Measurements from ENCODE around the gene HDAC7.
"Not testable (repeated sequence)": the region's sequence is repeated elsewhere in the genome, so short reads cannot be mapped to it uniquely, and the experiment has no call there.

The HDAC7 gene

DNA sequence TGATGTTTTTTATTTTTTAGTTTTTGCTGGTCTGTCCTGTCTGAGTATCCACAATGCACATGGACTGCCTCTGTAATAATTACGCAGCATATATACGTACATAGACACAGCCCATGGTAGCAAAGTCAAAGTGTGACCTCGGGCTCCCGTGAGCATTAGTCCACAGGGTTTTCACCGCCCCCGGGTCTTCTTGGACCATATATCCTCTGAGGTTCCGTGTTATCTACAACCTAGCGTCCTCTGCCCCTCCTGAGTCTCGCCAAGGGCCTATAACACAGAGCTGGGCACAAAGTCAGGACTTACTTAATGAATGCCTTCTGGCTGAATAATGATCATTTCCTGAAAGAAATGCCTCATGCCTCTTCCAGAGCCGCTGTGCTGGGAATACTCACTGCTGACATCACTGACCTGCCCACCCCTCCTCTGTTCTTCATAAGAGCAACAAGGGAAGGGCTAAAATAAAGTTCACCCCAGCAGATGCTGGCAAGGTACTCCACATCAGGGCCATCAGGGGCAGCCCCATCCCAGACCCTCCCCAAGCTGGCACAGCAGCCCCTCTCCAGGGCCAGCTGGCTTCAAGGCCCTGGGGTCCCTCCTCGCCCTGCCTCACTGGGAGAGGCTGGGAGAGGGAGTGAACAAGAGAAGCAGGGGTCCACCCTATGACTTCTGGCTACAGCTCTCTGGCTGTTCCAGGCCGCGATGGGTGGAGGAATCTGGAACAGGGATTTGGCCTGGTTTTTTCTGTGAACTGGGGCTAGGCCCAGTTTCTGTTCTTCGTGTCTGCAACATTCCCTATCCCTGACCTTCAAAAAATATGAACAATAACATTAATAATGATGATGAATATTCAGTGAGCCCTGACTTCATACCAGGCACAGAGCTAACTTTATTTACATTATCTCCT is 7.9 kb downstream of the HDAC7 start:
- H3K27me3 ChIP-seq (ENCODE audit: insufficient read depth, low read length) = no peaks in the 10 kb centered on the region
- peak overlapping the region; percentile 98 for H3K27ac ChIP-seq (ENCODE audit: low read depth, low read length)
- H2AFZ ChIP-seq (ENCODE audit: low read length, unreplicated experiment) = peak overlapping the region; percentile 26
- H3K4me3 ChIP-seq (ENCODE audit: low read depth, low read length) = peak overlapping the region; percentile 49
- 0 out of 2 replicates have a peak, but pooled peaks cover 3% of the 10 kb centered on the region for H3K36me3 ChIP-seq (ENCODE audit: insufficient read depth, low read length)
- peaks cover 89% of the 10 kb centered on the region for H3K4me1 ChIP-seq (ENCODE audit: control insufficient read depth, insufficient read depth, low read length, unreplicated experiment)
- H3K79me2 ChIP-seq (ENCODE audit: control insufficient read depth, insufficient read depth, low read length, unreplicated experiment) = peaks cover 91% of the 10 kb centered on the region

DNA sequence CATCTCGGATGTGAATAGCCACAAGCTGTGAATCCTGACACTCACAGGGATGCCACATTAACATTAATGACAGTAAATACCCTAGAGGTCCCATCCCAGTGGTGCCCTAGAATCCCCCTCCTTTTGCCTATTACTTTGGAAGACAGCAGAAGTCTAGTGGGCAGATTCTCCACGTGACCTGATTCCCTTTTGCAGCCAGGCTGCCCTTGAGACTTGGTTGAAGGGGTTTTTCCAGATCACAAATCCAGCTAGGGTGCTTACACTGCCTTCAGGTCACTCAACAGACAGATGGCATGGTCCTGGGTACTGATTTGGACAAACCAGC is 8.7 kb downstream of the HDAC7 start:
- Histone ChIP-seq H3K27ac (ENCODE audit: low read depth, low read length) (peak overlapping the region; percentile 98), H3K4me1 (ENCODE audit: control insufficient read depth, insufficient read depth, low read length, unreplicated experiment) (peaks cover 84% of the 10 kb centered on the region), H3K79me2 (ENCODE audit: control insufficient read depth, insufficient read depth, low read length, unreplicated experiment) (peaks cover 91% of the 10 kb centered on the region), H3K27me3 (ENCODE audit: insufficient read depth, low read length) (no peaks in the 10 kb centered on the region), H2AFZ (ENCODE audit: low read length, unreplicated experiment) (no peak overlapping the region), H3K4me3 (ENCODE audit: low read depth, low read length) (peak overlapping the region; percentile 49; the same call in 1 of the 2 replicates), H3K36me3 (ENCODE audit: insufficient read depth, low read length) (0 out of 2 replicates have a peak, but pooled peaks cover 3% of the 10 kb centered on the region)

DNA sequence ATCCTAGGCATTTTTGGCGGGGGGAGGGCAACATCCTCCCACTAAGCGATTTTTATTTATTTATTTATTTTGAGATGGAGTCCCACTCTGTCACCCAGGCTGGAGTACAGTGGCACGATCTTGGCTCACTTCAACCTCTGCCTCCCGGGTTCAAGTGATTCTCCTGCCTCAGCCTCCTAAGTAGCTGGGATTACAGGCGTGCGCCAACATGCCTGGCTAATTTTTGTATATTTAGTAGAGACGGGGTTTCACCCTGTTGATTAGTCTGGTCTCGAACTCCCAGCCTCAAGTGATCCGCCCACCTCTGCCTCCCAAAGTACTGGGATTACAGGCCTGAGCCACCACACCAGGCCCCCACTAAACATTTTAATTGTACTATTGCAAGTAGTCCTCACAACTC is 10.2 kb downstream of the HDAC7 start:
- Histone ChIP-seq H3K79me2 (ENCODE audit: control insufficient read depth, insufficient read depth, low read length, unreplicated experiment) (peaks cover 93% of the 10 kb centered on the region), H3K4me1 (ENCODE audit: control insufficient read depth, insufficient read depth, low read length, unreplicated experiment) (peaks cover 81% of the 10 kb centered on the region)
- H3K27ac ChIP-seq (ENCODE audit: low read depth, low read length); H3K4me3 ChIP-seq (ENCODE audit: low read depth, low read length); H2AFZ ChIP-seq (ENCODE audit: low read length, unreplicated experiment); H3K27me3 ChIP-seq (ENCODE audit: insufficient read depth, low read length); H3K36me3 ChIP-seq (ENCODE audit: insufficient read depth, low read length): not testable (repeated sequence)

DNA sequence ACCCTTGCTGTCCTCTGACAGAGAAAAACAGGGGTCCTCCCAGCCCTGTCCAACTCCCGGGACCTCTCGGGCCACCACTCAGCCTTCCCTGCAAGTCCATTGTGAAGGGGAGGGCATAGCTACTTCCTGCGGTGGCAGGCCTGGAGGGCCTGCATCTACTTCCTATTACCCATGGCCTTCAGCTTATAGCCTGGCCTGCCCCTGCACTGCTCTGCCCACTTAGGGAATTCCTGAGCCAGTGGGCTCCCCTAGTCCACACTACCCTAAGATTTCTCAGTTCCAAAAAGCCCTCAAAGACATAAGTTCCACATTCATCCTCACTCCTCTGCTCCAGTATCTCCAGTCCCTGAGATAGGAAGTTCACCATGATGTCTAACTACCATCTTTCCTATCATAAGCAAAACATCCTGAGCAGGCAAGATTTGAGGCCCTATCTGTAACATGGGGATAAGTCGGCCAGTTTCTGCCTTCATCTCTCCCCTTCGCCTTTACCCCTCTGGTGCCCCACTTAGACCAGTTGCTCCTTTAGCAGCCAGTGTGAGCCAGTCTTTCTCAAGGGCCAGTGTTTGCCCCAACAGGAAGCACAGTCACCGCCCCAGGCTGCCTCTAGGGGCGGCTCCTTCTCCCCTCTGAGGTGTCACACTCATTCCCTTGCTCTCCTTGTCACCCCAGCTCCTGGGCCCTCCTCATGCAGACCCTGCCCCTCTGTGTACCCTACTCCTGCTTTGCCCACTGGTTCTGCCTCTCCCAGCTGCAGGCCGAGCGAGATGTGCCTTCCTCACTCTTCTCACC is 10.9 kb downstream of the HDAC7 start:
- Histone ChIP-seq H3K27ac (ENCODE audit: low read depth, low read length) (peak overlapping the region; percentile 71), H3K27me3 (ENCODE audit: insufficient read depth, low read length) (no peaks in the 10 kb centered on the region), H3K79me2 (ENCODE audit: control insufficient read depth, insufficient read depth, low read length, unreplicated experiment) (peaks cover 93% of the 10 kb centered on the region), H2AFZ (ENCODE audit: low read length, unreplicated experiment) (no peak overlapping the region), H3K4me1 (ENCODE audit: control insufficient read depth, insufficient read depth, low read length, unreplicated experiment) (peaks cover 73% of the 10 kb centered on the region), H3K4me3 (ENCODE audit: low read depth, low read length) (peak overlapping the region; percentile 24; the same call in 1 of the 2 replicates), H3K36me3 (ENCODE audit: insufficient read depth, low read length) (no peaks in the 10 kb centered on the region)

DNA sequence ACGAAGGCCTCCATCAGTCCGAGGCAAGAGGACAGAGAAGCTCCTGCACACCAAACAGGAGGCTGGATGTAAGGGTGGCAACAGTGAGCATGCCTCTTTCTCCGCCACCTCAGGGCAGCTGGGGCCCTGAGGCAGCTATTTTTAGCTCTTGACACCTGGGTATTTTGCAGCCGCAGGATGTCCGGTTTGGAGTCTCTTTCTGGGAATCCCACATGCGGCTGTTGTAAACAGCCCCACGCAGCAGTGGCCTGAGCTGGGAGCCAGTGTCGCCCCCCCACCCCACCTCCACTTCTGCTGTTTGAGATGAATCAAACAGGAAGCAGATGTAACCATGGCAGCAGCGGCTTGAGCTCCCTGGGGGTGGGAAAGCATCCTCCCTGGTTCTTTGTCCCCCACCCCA is 11.7 kb downstream of the HDAC7 start:
- Histone ChIP-seq H2AFZ (ENCODE audit: low read length, unreplicated experiment) (no peak overlapping the region), H3K27me3 (ENCODE audit: insufficient read depth, low read length) (no peaks in the 10 kb centered on the region), H3K27ac (ENCODE audit: low read depth, low read length) (peak overlapping the region; percentile 71), H3K4me3 (ENCODE audit: low read depth, low read length) (0 out of 2 replicates have a peak overlapping the region, but pooled peaks have one; percentile 24), H3K36me3 (ENCODE audit: insufficient read depth, low read length) (no peaks in the 10 kb centered on the region), H3K79me2 (ENCODE audit: control insufficient read depth, insufficient read depth, low read length, unreplicated experiment) (peaks cover 93% of the 10 kb centered on the region), H3K4me1 (ENCODE audit: control insufficient read depth, insufficient read depth, low read length, unreplicated experiment) (peaks cover 71% of the 10 kb centered on the region)

DNA sequence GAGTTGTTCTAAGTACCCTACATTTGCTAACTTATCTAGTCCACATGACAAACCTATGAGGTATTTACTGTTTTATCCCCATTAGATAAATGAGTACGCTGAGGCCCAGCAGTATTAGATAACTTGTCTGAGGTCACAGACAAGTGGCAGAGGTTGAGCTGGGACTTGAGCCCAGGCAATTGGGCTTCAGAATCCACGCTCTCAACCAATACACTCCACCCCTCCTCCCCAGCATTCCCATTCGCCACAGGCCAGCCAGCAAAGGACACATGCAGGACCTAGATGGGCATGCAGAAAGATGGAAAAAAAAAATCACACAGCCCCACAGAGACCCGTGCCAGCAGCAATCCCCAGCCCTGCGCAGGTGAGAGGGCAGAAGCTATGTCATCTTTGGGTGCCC is 12.4 kb downstream of the HDAC7 start:
- peaks cover 97% of the 10 kb centered on the region for H3K79me2 ChIP-seq (ENCODE audit: control insufficient read depth, insufficient read depth, low read length, unreplicated experiment)
- H3K4me3 ChIP-seq (ENCODE audit: low read depth, low read length) = no peak overlapping the region
- H2AFZ ChIP-seq (ENCODE audit: low read length, unreplicated experiment) = no peak overlapping the region
- peaks cover 73% of the 10 kb centered on the region for H3K4me1 ChIP-seq (ENCODE audit: control insufficient read depth, insufficient read depth, low read length, unreplicated experiment)
- no peaks in the 10 kb centered on the region for H3K27me3 ChIP-seq (ENCODE audit: insufficient read depth, low read length)
- H3K36me3 ChIP-seq (ENCODE audit: insufficient read depth, low read length) = no peaks in the 10 kb centered on the region
- H3K27ac ChIP-seq (ENCODE audit: low read depth, low read length) = no peak overlapping the region

DNA sequence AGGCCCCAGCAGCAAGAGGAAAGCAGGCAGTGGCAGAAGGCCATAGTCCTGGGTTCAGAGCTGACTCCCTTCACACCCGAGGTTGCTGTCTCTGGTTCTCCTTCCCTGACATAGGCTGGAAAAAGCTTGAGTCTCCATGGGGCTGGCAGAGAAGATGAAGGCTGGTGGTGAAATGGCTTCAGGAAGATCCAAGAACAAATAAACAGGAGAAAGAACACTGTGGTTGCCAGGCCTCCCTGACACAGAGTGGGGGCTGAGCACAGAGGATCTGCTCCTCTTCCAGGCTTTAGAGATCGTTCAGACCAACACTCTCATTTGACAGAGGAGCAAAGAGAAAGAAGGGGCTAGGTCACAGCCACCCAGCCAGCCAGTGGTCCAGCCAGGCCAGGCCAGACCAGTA is 14.3 kb downstream of the HDAC7 start:
- peaks cover 97% of the 10 kb centered on the region for H3K79me2 ChIP-seq (ENCODE audit: control insufficient read depth, insufficient read depth, low read length, unreplicated experiment)
- H3K27ac ChIP-seq (ENCODE audit: low read depth, low read length) = no peak overlapping the region
- no peak overlapping the region for H2AFZ ChIP-seq (ENCODE audit: low read length, unreplicated experiment)
- H3K4me1 ChIP-seq (ENCODE audit: control insufficient read depth, insufficient read depth, low read length, unreplicated experiment) = peaks cover 56% of the 10 kb centered on the region
- H3K4me3 ChIP-seq (ENCODE audit: low read depth, low read length) = no peak overlapping the region
- no peaks in the 10 kb centered on the region for H3K27me3 ChIP-seq (ENCODE audit: insufficient read depth, low read length)
- H3K36me3 ChIP-seq (ENCODE audit: insufficient read depth, low read length) = no peaks in the 10 kb centered on the region

DNA sequence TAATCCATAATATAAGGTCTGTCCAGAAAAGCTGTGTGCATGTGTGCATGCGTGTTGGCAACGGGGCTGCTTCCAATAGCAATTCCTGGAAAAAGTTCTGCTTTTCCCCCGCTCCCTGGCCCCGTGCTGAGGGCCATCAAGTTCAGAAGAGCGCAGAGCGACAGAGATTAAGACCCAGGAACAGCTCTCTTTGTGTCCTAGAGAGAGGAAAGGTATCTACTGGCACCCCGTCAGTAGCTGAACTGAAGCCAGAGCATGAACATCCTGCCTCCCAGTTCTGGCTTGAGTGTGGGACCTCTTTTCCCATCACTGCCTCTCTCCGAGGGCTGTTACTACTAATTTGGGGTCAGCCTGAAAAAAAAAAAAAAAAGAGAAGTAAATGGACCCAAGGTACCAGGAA is 15.5 kb downstream of the HDAC7 start:
- Histone ChIP-seq H3K79me2 (ENCODE audit: control insufficient read depth, insufficient read depth, low read length, unreplicated experiment) (peaks cover 98% of the 10 kb centered on the region), H3K27ac (ENCODE audit: low read depth, low read length) (no peak overlapping the region), H3K4me3 (ENCODE audit: low read depth, low read length) (no peak overlapping the region), H3K4me1 (ENCODE audit: control insufficient read depth, insufficient read depth, low read length, unreplicated experiment) (peaks cover 48% of the 10 kb centered on the region), H3K27me3 (ENCODE audit: insufficient read depth, low read length) (no peaks in the 10 kb centered on the region), H2AFZ (ENCODE audit: low read length, unreplicated experiment) (no peak overlapping the region), H3K36me3 (ENCODE audit: insufficient read depth, low read length) (no peaks in the 10 kb centered on the region)

DNA sequence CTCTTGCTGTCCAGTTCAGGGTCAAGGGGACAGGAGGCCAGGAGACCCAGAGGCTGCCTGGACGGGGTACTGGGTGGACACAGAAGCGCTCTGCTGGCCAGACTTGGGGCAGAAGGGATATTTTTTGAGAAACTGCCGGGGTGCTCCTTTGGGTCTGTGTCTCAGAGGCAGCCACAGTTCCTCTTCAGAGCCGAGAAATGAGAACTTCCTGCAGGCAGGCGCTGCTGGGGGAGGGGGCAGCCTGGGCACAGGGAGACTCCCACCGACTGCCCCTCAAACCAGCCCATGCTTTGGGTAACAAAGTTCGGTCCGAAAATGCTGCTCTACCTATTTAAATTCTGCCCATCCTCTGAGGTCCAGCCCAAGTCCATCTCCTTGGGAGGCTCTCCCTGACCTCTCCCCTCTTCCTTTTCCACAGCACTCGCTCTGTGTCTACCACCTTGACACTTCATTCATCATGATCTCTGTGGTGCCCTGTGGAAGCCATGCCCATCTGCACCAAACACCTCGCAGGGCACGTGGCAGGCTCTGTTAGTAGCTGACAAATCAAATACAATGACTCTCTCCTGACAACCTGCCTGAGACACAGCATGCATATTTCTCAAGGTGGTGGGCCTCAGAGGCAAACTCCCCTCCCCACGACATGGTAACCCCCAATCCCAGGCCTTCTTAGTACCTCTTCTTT is 16.4 kb downstream of the HDAC7 start:
- Histone ChIP-seq H3K36me3 (ENCODE audit: insufficient read depth, low read length) (no peaks in the 10 kb centered on the region), H3K27me3 (ENCODE audit: insufficient read depth, low read length) (no peaks in the 10 kb centered on the region), H3K79me2 (ENCODE audit: control insufficient read depth, insufficient read depth, low read length, unreplicated experiment) (peaks cover 98% of the 10 kb centered on the region), H2AFZ (ENCODE audit: low read length, unreplicated experiment) (no peak overlapping the region), H3K27ac (ENCODE audit: low read depth, low read length) (no peak overlapping the region), H3K4me1 (ENCODE audit: control insufficient read depth, insufficient read depth, low read length, unreplicated experiment) (peaks cover 40% of the 10 kb centered on the region), H3K4me3 (ENCODE audit: low read depth, low read length) (no peak overlapping the region)

DNA sequence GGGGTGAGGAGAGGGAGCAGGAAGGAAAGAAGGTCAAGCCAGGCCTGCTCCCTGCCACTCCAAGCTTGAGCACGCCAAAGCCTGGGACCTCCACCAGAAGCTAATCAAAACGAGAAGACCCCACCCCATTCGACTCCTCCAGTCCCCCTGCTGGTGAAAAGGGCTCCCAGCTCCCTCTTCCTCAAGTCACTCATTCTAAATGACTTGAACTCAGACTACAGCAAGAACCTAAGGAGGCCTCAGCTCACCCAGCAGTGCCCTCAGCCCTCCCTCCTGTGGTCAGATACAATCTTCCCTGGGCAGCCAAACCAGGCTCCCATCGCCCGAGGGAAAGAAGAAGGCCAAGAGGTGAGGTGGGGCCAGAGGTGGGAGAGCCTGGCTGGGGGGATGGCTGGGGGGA is 17.4 kb downstream of the HDAC7 start:
- Histone ChIP-seq H3K27ac (ENCODE audit: low read depth, low read length) (no peak overlapping the region), H3K79me2 (ENCODE audit: control insufficient read depth, insufficient read depth, low read length, unreplicated experiment) (peaks cover 89% of the 10 kb centered on the region), H3K4me3 (ENCODE audit: low read depth, low read length) (no peak overlapping the region), H3K27me3 (ENCODE audit: insufficient read depth, low read length) (no peaks in the 10 kb centered on the region), H3K4me1 (ENCODE audit: control insufficient read depth, insufficient read depth, low read length, unreplicated experiment) (peaks cover 30% of the 10 kb centered on the region), H3K36me3 (ENCODE audit: insufficient read depth, low read length) (no peaks in the 10 kb centered on the region), H2AFZ (ENCODE audit: low read length, unreplicated experiment) (no peak overlapping the region)

Measured in ACC112 (cell line).